ENCODE data around the gene PTGDS. TPM values are rescaled to one million over a fixed set of nuclear protein-coding genes. Genes with fewer than 3 reads are reported as not detected.

Gene PTGDS
- total RNA-seq, 2 donors from 2014 or later, result 15.9 to 26.1 TPM

GRCh38 chr9:136955943-136956335 lies 21.4 kb upstream of the PTGDS start:
- TF ChIP-seq CTCF (IDR thresholded peaks at IDR 0.05), result no peak
- Histone ChIP-seq H3K4me3 (no peak overlapping the region), H3K27me3 (no peaks in the 10 kb centered on the region), H3K4me1 (peaks cover 4% of the 10 kb centered on the region), H3K9ac (ENCODE audit: low read depth in 2 of 2, low read length in 2 of 2) (no peak overlapping the region), H3K9me3 (no peaks in the 10 kb centered on the region), H3K36me3 (no peaks in the 10 kb centered on the region), H3K27ac (no peak overlapping the region)
- intact Hi-C loops (cut with DNase I), result no loop called here
- no peak for DNase-seq

- intact Hi-C loops (cut with DNase I), result no loop called here
- no peak for TF ChIP-seq CTCF (IDR thresholded peaks at IDR 0.05)
Observed at GRCh38 chr9:136956604-136957003, 20.7 kb upstream of the PTGDS start.

GRCh38 chr9:136957461-136957860 lies 19.8 kb upstream of the PTGDS start:
- H3K9me3 ChIP-seq, result no peaks in the 10 kb centered on the region
- intact Hi-C loops (cut with DNase I), result no loop called here
- no peak for TF ChIP-seq CTCF (IDR thresholded peaks at IDR 0.05)
- no peak for DNase-seq
- H3K27me3 ChIP-seq, result no peaks in the 10 kb centered on the region
- no peaks in the 10 kb centered on the region for H3K36me3 ChIP-seq
- H3K4me3 ChIP-seq, result no peak overlapping the region
- H3K9ac ChIP-seq (ENCODE audit: low read depth in 2 of 2, low read length in 2 of 2), result no peak overlapping the region
- H3K27ac ChIP-seq, result no peak overlapping the region
- no peaks in the 10 kb centered on the region for H3K4me1 ChIP-seq

More at GRCh38 chr9:136956604-136957003, 20.7 kb upstream of the PTGDS start:
- Histone ChIP-seq H3K36me3 (no peaks in the 10 kb centered on the region), H3K27me3 (no peaks in the 10 kb centered on the region), H3K27ac (no peak overlapping the region), H3K9me3 (no peaks in the 10 kb centered on the region), H3K9ac (ENCODE audit: low read depth in 2 of 2, low read length in 2 of 2) (no peak overlapping the region), H3K4me1 (peaks cover under 1% of the 10 kb centered on the region), H3K4me3 (no peak overlapping the region)
- no peak for DNase-seq

- Histone ChIP-seq H3K4me1 (no peaks in the 10 kb centered on the region), H3K9me3 (no peaks in the 10 kb centered on the region), H3K27ac (no peak overlapping the region), H3K9ac (ENCODE audit: low read depth in 2 of 2, low read length in 2 of 2) (no peak overlapping the region), H3K36me3 (no peaks in the 10 kb centered on the region), H3K4me3 (no peak overlapping the region), H3K27me3 (no peaks in the 10 kb centered on the region)
- no peak for TF ChIP-seq CTCF (IDR thresholded peaks at IDR 0.05)
- intact Hi-C loops (cut with DNase I), result no loop called here
- DNase-seq, result no peak
Observed at GRCh38 chr9:136957901-136958300, 19.4 kb upstream of the PTGDS start.

- intact Hi-C loops (cut with DNase I), result no loop called here
- H3K36me3 ChIP-seq, result no peaks in the 10 kb centered on the region
- H3K4me1 ChIP-seq, result no peaks in the 10 kb centered on the region
- no peak overlapping the region for H3K27ac ChIP-seq
- no peak overlapping the region for H3K4me3 ChIP-seq
- TF ChIP-seq CTCF (IDR thresholded peaks at IDR 0.05), result no peak
- no peak for DNase-seq
- H3K9me3 ChIP-seq, result no peaks in the 10 kb centered on the region
- H3K27me3 ChIP-seq, result no peaks in the 10 kb centered on the region
- H3K9ac ChIP-seq (ENCODE audit: low read depth in 2 of 2, low read length in 2 of 2), result no peak overlapping the region
Observed at GRCh38 chr9:136958473-136958872, 18.8 kb upstream of the PTGDS start.
